Measurements from ENCODE around the gene TTC28. TPM values are rescaled to one million over a fixed set of nuclear protein-coding genes. Genes with fewer than 3 reads are reported as not detected.

TTC28 gene
- total and polyA plus RNA-seq, 10 of the 15 experiments (the other 5 are each of a cell fraction or from before 2014, with no cell fraction given), result 0.15 to 8.4 (median 1.4) TPM

- no peak for TF ChIP-seq CBFB (IDR thresholded peaks at IDR 0.05; ENCODE audit: low read depth)
- TF ChIP-seq POLR2A (IDR thresholded peaks at IDR 0.05; ENCODE audit: low read depth, low read length), result no peak
- no peak for TF ChIP-seq REST (IDR thresholded peaks at IDR 0.05; ENCODE audit: low read depth, low read length)
Observed at GRCh38 chr22:28351476-28351875, 328.2 kb downstream of the TTC28 start (continued).

- no peaks in the 10 kb centered on the region for H3K9me3 ChIP-seq (replicated peaks; ENCODE audit: control insufficient read depth, insufficient read depth, low read length)
- peaks cover 0 to 2% of the 10 kb centered on the region in 2 experiments; a peak in 1 of 4 replicates for H3K27me3 ChIP-seq (replicated peaks in 1 of 2; ENCODE audit: control insufficient read depth in 2 of 2, insufficient read depth in 2 of 2, low read length in 1 of 2)
- H3K27ac ChIP-seq (ENCODE audit: control insufficient read depth, insufficient read depth), result no peak overlapping the region
- ChIA-PET CTCF (no interaction called here), SMC1A (ENCODE audit: uncharacterized antibody, unreplicated experiment) (no interaction called here), RAD21 (ENCODE audit: unreplicated experiment) (no interaction called here), POLR2A (no interaction called here)
- WGBS (ENCODE audit: insufficient coverage, insufficient replicate concordance, low lambda C conversion rate, missing lambda C conversion rate), result 18% methylated on average over 5 of the region's 5 CpGs
- FAIRE-seq (no peak), ATAC-seq (no peak), DNase-seq (ENCODE audit: low read depth, low spot score) (no peak)
- TF ChIP-seq CEBPB (IDR thresholded peaks at IDR 0.05; ENCODE audit: borderline replicate concordance in 1 of 2, low read depth in 2 of 2, low read length in 2 of 2) (no peak), MAX (IDR thresholded peaks at IDR 0.05; ENCODE audit: low read depth, low read length) (no peak), SREBF2 (IDR thresholded peaks at IDR 0.05; ENCODE audit: low read length) (no peak), CBX5 (IDR thresholded peaks at IDR 0.05; ENCODE audit: low read depth) (no peak), CREM (IDR thresholded peaks at IDR 0.05; ENCODE audit: low read depth) (no peak), USF2 (IDR thresholded peaks at IDR 0.05; ENCODE audit: borderline replicate concordance, low read depth, low read length) (no peak), CHD2 (IDR thresholded peaks at IDR 0.05; ENCODE audit: borderline replicate concordance, low read depth, low read length) (no peak), ZBTB4 (CRISPR knock-in tag; IDR thresholded peaks at IDR 0.05) (no peak)
- no peaks in the 10 kb centered on the region for H3K4me1 ChIP-seq (ENCODE audit: control insufficient read depth, insufficient read depth, low read length)
- intact Hi-C loops (cut with micrococcal nuclease; ENCODE audit: unreplicated experiment), result no loop called here
- no peak overlapping the region for H3K4me3 ChIP-seq
- no peak overlapping the region for H3K4me2 ChIP-seq (ENCODE audit: control insufficient read depth, insufficient read depth)
- H3K9ac ChIP-seq (ENCODE audit: control insufficient read depth, insufficient read depth, low read length), result no peak overlapping the region
- no peaks in the 10 kb centered on the region for H4K20me1 ChIP-seq (ENCODE audit: control insufficient read depth, insufficient read depth)
- H2AFZ ChIP-seq (ENCODE audit: control insufficient read depth, low read depth, low read length), result no peak overlapping the region
- H3K79me2 ChIP-seq (ENCODE audit: control insufficient read depth, insufficient read depth, low read length), result no peaks in the 10 kb centered on the region
- in situ Hi-C loops (cut with MboI), result no loop called here
- H3K36me3 ChIP-seq (ENCODE audit: control insufficient read depth in 2 of 2, insufficient read depth in 2 of 2, low read length in 1 of 2), result no peaks in the 10 kb centered on the region
- no TSS peak for BruUV-seq (replicated peaks)
Observed at GRCh38 chr22:28348613-28349609, 330.7 kb downstream of the TTC28 start.

Measured in GM12878 (cell line).